ENCODE results near the gene TMEM140.
A peak's percentile ranks its signal among the peaks of the same experiment; 100 is the strongest.

TMEM140 gene

GRCh38 chr7:135147899-135148721 lies at the start of gene TMEM140:
TSS of gene TMEM140 (plus strand) at chr7:135148072. CDS start at chr7:135164442, 16,370 bp downstream.
- peak; percentile 59 for DNase-seq (ENCODE audit: low spot score)
- no peak for TF ChIP-seq CTCF (IDR thresholded peaks at IDR 0.05; ENCODE audit: extremely low read depth, missing control alignments)

GRCh38 chr7:135098391-135098790 lies 49.5 kb upstream of the TMEM140 start:
- DNase-seq (ENCODE audit: low spot score) = no peak
- no peak for TF ChIP-seq CTCF (IDR thresholded peaks at IDR 0.05; ENCODE audit: extremely low read depth, missing control alignments)

- no peak for TF ChIP-seq CTCF (IDR thresholded peaks at IDR 0.05; ENCODE audit: extremely low read depth, missing control alignments)
- no peak for DNase-seq (ENCODE audit: low spot score)
Observed at GRCh38 chr7:135100856-135101255, 47.0 kb upstream of the TMEM140 start.

GRCh38 chr7:135102372-135102771 lies 45.5 kb upstream of the TMEM140 start:
- TF ChIP-seq CTCF (IDR thresholded peaks at IDR 0.05; ENCODE audit: extremely low read depth, missing control alignments) = no peak

GRCh38 chr7:135109562-135109961 lies 38.3 kb upstream of the TMEM140 start:
- no peak for TF ChIP-seq CTCF (IDR thresholded peaks at IDR 0.05; ENCODE audit: extremely low read depth, missing control alignments)
- no peak for DNase-seq (ENCODE audit: low spot score)

More at GRCh38 chr7:135102372-135102771, 45.5 kb upstream of the TMEM140 start:
- DNase-seq (ENCODE audit: low spot score) = peak; percentile 20

GRCh38 chr7:135109976-135110375 lies 37.9 kb upstream of the TMEM140 start:
- TF ChIP-seq CTCF (IDR thresholded peaks at IDR 0.05; ENCODE audit: extremely low read depth, missing control alignments) = no peak
- no peak for DNase-seq (ENCODE audit: low spot score)

- DNase-seq (ENCODE audit: low spot score) = no peak
- no peak for TF ChIP-seq CTCF (IDR thresholded peaks at IDR 0.05; ENCODE audit: extremely low read depth, missing control alignments)
Observed at GRCh38 chr7:135111379-135111778, 36.5 kb upstream of the TMEM140 start.
